Caco-2 (cell line): Measurements from ENCODE around the gene PITX3. TPM values are rescaled to one million over a fixed set of nuclear protein-coding genes. Genes with fewer than 3 reads are reported as not detected.
"Not testable (repeated sequence)": the region's sequence is repeated elsewhere in the genome, so short reads cannot be mapped to it uniquely, and the experiment has no call there.

Experiments
- BruUV-seq: library from RNA; stranded (reverse); fragments of 400-500 nt; replicated peaks from 2 replicates; lab custom pipeline; 2021; lab: Mats Ljungman, UMichigan
- CTCF ChIA-PET: fragments of 300-600 bp; sonication (Branson Sonifier 250); formaldehyde crosslinking; loops from one replicate; lab custom pipeline; 2022; ENCODE audit warnings: antibody characterized with exemption; lab: Charles Lee
- POLR2A ChIA-PET: fragments of 300-600 bp; sonication (Branson Sonifier 250); formaldehyde crosslinking; loops from one replicate; lab custom pipeline; 2022; ENCODE audit warnings: antibody characterized with exemption; lab: Charles Lee
- DNase-seq, 2 experiments: peaks; one replicate each; pipeline versions ENCODE4 v3.0.0 to v3.0.0-alpha.2; 2020 to 2022
- H3K27me3 ChIP-seq: replicated peaks from 2 replicates; pipeline ENCODE4 v1.6.0; 2011; ENCODE audit warnings: low read length; ENCODE audit not compliant: control insufficient read depth, insufficient read depth
- H3K36me3 ChIP-seq: 2 replicates; pipeline ENCODE4 v1.5.1; 2011; ENCODE audit warnings: low read length; ENCODE audit not compliant: control insufficient read depth, insufficient read depth
- H3K4me1 ChIP-seq: fragments of 250-450 bp; sonication (Bioruptor Pico); 2 replicates; pipeline ENCODE4 v1.5.1; 2020; ENCODE audit warnings: mild to moderate bottlenecking
- H3K4me3 ChIP-seq: 2 replicates; pipeline ENCODE4 v1.5.1; 2011; ENCODE audit warnings: low read depth, mild to moderate bottlenecking, control low read depth, low read length
- H3K9me3 ChIP-seq: fragments of 250-450 bp; sonication (Bioruptor Pico); 2 replicates; pipeline ENCODE4 v1.5.1; 2020; ENCODE audit warnings: mild to moderate bottlenecking, moderate library complexity
- H3K27ac Mint-ChIP-seq: one replicate; pipeline ENCODE4 v1.8.0; 2022; ENCODE audit warnings: mixed read lengths; ENCODE audit not compliant: unreplicated experiment
- H3K27me3 Mint-ChIP-seq: one replicate; pipeline ENCODE4 v1.8.0; 2022; ENCODE audit warnings: mixed read lengths; ENCODE audit not compliant: insufficient read depth, unreplicated experiment
- H3K36me3 Mint-ChIP-seq: one replicate; pipeline ENCODE4 v1.8.0; 2022; ENCODE audit warnings: mild to moderate bottlenecking, mixed read lengths; ENCODE audit not compliant: insufficient read depth, unreplicated experiment
- H3K4me1 Mint-ChIP-seq: one replicate; pipeline ENCODE4 v1.8.0; 2022; ENCODE audit warnings: low read depth, mixed read lengths; ENCODE audit not compliant: unreplicated experiment
- H3K4me3 Mint-ChIP-seq: one replicate; pipeline ENCODE4 v1.8.0; 2022; ENCODE audit warnings: mild to moderate bottlenecking, moderate library complexity, mixed read lengths; ENCODE audit not compliant: unreplicated experiment
- H3K9me3 Mint-ChIP-seq: one replicate; pipeline ENCODE4 v1.8.0; 2022; ENCODE audit warnings: mixed read lengths; ENCODE audit not compliant: unreplicated experiment
- CTCF ChIP-seq, 2 experiments: fragments of 200-600 bp in 1 of 2; IDR thresholded peaks; 1 replicate in 1 of 2; 2 replicates in 1 of 2; pipeline versions ENCODE4 v1.5.1 to v1.8.0; 2011 to 2022; ENCODE audit warnings: antibody characterized with exemption in 1 of 2, control low read depth in 1 of 2, inconsistent platforms in 1 of 2, low read depth in 1 of 2, low read length in 1 of 2, mild to moderate bottlenecking in 1 of 2, moderate library complexity in 1 of 2; ENCODE audit not compliant: insufficient read depth in 1 of 2, severe bottlenecking in 1 of 2, unreplicated experiment in 1 of 2
- intact Hi-C: fragments of 100-400 bp; cut with micrococcal nuclease; formaldehyde crosslinking; loops from one replicate; pipeline ENCODE4 v1.10.0; 2022; ENCODE audit not compliant: unreplicated experiment
- total RNA-seq: library from RNA; stranded (reverse); gene quantifications from 2 replicates; pipeline ENCODE4 v1.2.3, GENCODE V29; 2022

The PITX3 gene
- total RNA-seq, 1 experiment from 2014 or later: not detected

GRCh38 chr10:102254426-102254825 is 13.1 kb upstream of the PITX3 start:
- Mint-ChIP-seq H3K4me1 (no peaks in the 10 kb centered on the region), H3K27ac (no peak overlapping the region), H3K27me3 (no peaks in the 10 kb centered on the region), H3K36me3 (peaks cover 8% of the 10 kb centered on the region), H3K4me3 (no peak overlapping the region), H3K9me3 (no peaks in the 10 kb centered on the region)
- ChIA-PET POLR2A (no interaction called here), CTCF (no interaction called here)
- intact Hi-C loops: no loop called here
- Histone ChIP-seq H3K4me3 (no peak overlapping the region), H3K27me3 (no peaks in the 10 kb centered on the region), H3K9me3 (no peaks in the 10 kb centered on the region), H3K36me3 (no peaks in the 10 kb centered on the region), H3K4me1 (no peaks in the 10 kb centered on the region)
- DNase-seq: no peak
- no TSS peak for BruUV-seq
- TF ChIP-seq CTCF (IDR thresholded peaks at IDR 0.05; ENCODE audit: insufficient read depth in 1 of 2, low read depth in 1 of 2, low read length in 1 of 2, severe bottlenecking in 1 of 2, unreplicated experiment in 1 of 2): no peak

GRCh38 chr10:102252508-102252907 is 11.2 kb upstream of the PITX3 start:
- H3K4me1 ChIP-seq, H3K9me3 Mint-ChIP-seq, CTCF ChIA-PET, BruUV-seq, H3K36me3 ChIP-seq, H3K27me3 ChIP-seq, H3K27me3 Mint-ChIP-seq, H3K4me1 Mint-ChIP-seq, POLR2A ChIA-PET, H3K9me3 ChIP-seq, H3K36me3 Mint-ChIP-seq, H3K27ac Mint-ChIP-seq, DNase-seq, intact Hi-C loops, H3K4me3 Mint-ChIP-seq, H3K4me3 ChIP-seq: not testable (repeated sequence)

- CTCF ChIA-PET: interaction anchor here (2.0 kb wide), 1 partner anchor 16 kb away, joined by 13 read pairs; no protein-coding TSS in a partner anchor
- Histone ChIP-seq H3K27me3 (no peaks in the 10 kb centered on the region), H3K4me3 (no peak overlapping the region), H3K36me3 (no peaks in the 10 kb centered on the region), H3K9me3 (no peaks in the 10 kb centered on the region), H3K4me1 (peaks cover 15% of the 10 kb centered on the region)
- H3K4me3 Mint-ChIP-seq: peak overlapping the region; percentile 94
- POLR2A ChIA-PET: no interaction called here
- TF ChIP-seq CTCF (IDR thresholded peaks at IDR 0.05; ENCODE audit: insufficient read depth in 1 of 2, low read depth in 1 of 2, low read length in 1 of 2, severe bottlenecking in 1 of 2, unreplicated experiment in 1 of 2): no peak
- H3K9me3 Mint-ChIP-seq: no peaks in the 10 kb centered on the region
- H3K27ac Mint-ChIP-seq: no peak overlapping the region
- no TSS peak for BruUV-seq
- H3K4me1 Mint-ChIP-seq: peaks cover 38% of the 10 kb centered on the region
- peaks cover 16% of the 10 kb centered on the region for H3K36me3 Mint-ChIP-seq
- intact Hi-C loops: loop anchor here (5.0 kb wide), 3 partner anchors 95 to 495 kb away; partner anchors contain the start of genes NOLC1 and WBP1L
- no peak for DNase-seq
- H3K27me3 Mint-ChIP-seq: no peaks in the 10 kb centered on the region
Measured at GRCh38 chr10:102247734-102248133, 6.4 kb upstream of the PITX3 start.
